Endodermal cell (in vitro differentiated cells): ENCODE measurements around the gene IFNAR2. TPM values are rescaled to one million over a fixed set of nuclear protein-coding genes. Genes with fewer than 3 reads are reported as not detected.
"Not testable (repeated sequence)": the region's sequence is repeated elsewhere in the genome, so short reads cannot be mapped to it uniquely, and the experiment has no call there.

Source experiments
- DNase-seq: peaks from one replicate; pipeline ENCODE4 v3.0.0-alpha.2; 2017
- H3K27ac ChIP-seq: 2 replicates; pipeline ENCODE4 v1.5.1; 2013; ENCODE audit warnings: mild to moderate bottlenecking, low read depth, low read length, moderate library complexity
- H3K27me3 ChIP-seq: 2 replicates; pipeline ENCODE4 v1.6.1; 2013; ENCODE audit warnings: mild to moderate bottlenecking, low read length, moderate library complexity; ENCODE audit not compliant: insufficient read depth, control insufficient read depth, poor library complexity, severe bottlenecking
- H3K36me3 ChIP-seq: 2 replicates; pipeline ENCODE4 v1.7.0; 2013; ENCODE audit warnings: mild to moderate bottlenecking, low read length, moderate library complexity; ENCODE audit not compliant: control insufficient read depth, insufficient read depth
- H3K4me1 ChIP-seq: one replicate; pipeline ENCODE4 v1.7.0; 2013; ENCODE audit warnings: low read length; ENCODE audit not compliant: control insufficient read depth, insufficient read depth
- H3K4me3 ChIP-seq: 2 replicates; pipeline ENCODE4 v1.5.1; 2013; ENCODE audit warnings: mild to moderate bottlenecking, low read length, moderate library complexity
- H3K9ac ChIP-seq: 2 replicates; pipeline ENCODE4 v1.6.1; 2013; ENCODE audit warnings: mild to moderate bottlenecking, low read length, moderate library complexity; ENCODE audit not compliant: poor library complexity, severe bottlenecking; ENCODE audit errors: extremely low read depth
- H3K9me3 ChIP-seq: 2 replicates; pipeline ENCODE4 v1.6.1; 2013; ENCODE audit warnings: mild to moderate bottlenecking, low read length, moderate library complexity; ENCODE audit not compliant: control insufficient read depth
- H3K27ac Mint-ChIP-seq: 2 replicates; pipeline ENCODE4 v1.8.0; 2020; ENCODE audit warnings: mixed read lengths
- H3K27me3 Mint-ChIP-seq: 2 replicates; pipeline ENCODE4 v1.8.0; 2021; ENCODE audit warnings: mild to moderate bottlenecking, mixed read lengths; ENCODE audit not compliant: insufficient read depth
- H3K36me3 Mint-ChIP-seq: 2 replicates; pipeline ENCODE4 v1.8.0; 2020; ENCODE audit warnings: low read depth, mixed read lengths
- H3K4me1 Mint-ChIP-seq: 2 replicates; pipeline ENCODE4 v1.8.0; 2020; ENCODE audit warnings: mixed read lengths
- H3K4me3 Mint-ChIP-seq: 2 replicates; pipeline ENCODE4 v1.8.0; 2020; ENCODE audit warnings: mild to moderate bottlenecking, moderate library complexity, mixed read lengths
- H3K9me3 Mint-ChIP-seq: 2 replicates; pipeline ENCODE4 v1.8.0; 2020; ENCODE audit warnings: mild to moderate bottlenecking, mixed read lengths
- CTCF ChIP-seq: fragments of 200-600 bp; sonication (generic); conservative IDR thresholded peaks from 2 replicates; pipeline ENCODE4 v1.5.0; 2021; ENCODE audit warnings: antibody characterized with exemption, mild to moderate bottlenecking
- WGBS, 2 experiments: methylation state at CpG; one replicate each; pipeline versions ENCODE4 v1.1.5 to v1.1.7; 2013; ENCODE audit warnings: missing lambda C conversion rate in 2 of 2, mixed read lengths in 1 of 2; ENCODE audit not compliant: insufficient coverage in 1 of 2, insufficient read length in 1 of 2; 5-methylcytosine and 5-hydroxymethylcytosine counted together
- total RNA-seq, 2 donors: library from RNA; stranded (reverse); fragmentation: NEBNext Ultra II Directional in 1 of 2; extraction: Animal tissue kit (Norgen Biotek cat#: 25700) in 1 of 2; gene quantifications; 2 replicates in 1 of 2; 3 replicates in 1 of 2; pipeline ENCODE4 v1.2.1, GENCODE V29; 2021

The IFNAR2 gene
- total RNA-seq, 2 donors from 2014 or later: 14.1 to 27.7 TPM

GRCh38 chr21:33238146-33238545 is 8.4 kb downstream of the IFNAR2 start:
- Histone ChIP-seq H3K27ac (no peak overlapping the region), H3K9me3 (peaks cover 45% of the 10 kb centered on the region), H3K9ac (no peak overlapping the region), H3K36me3 (peaks cover 16% of the 10 kb centered on the region), H3K4me3 (peak overlapping the region; percentile 24), H3K4me1 (no peaks in the 10 kb centered on the region), H3K27me3 (no peaks in the 10 kb centered on the region)
- TF ChIP-seq CTCF: no peak
- 91 to 92% methylated on average over 1 to 4 of the region's 4 CpGs for WGBS, 2 experiments
- Mint-ChIP-seq H3K9me3 (peaks cover 28% of the 10 kb centered on the region), H3K27me3 (no peaks in the 10 kb centered on the region), H3K4me1 (peaks cover 8% of the 10 kb centered on the region), H3K27ac (no peak overlapping the region), H3K36me3 (peaks cover 42% of the 10 kb centered on the region), H3K4me3 (no peak overlapping the region)
- no peak for DNase-seq

- no peak for DNase-seq
- Mint-ChIP-seq H3K36me3 (peaks cover 48% of the 10 kb centered on the region), H3K4me1 (peaks cover 8% of the 10 kb centered on the region), H3K27ac (no peak overlapping the region), H3K9me3 (peaks cover 28% of the 10 kb centered on the region), H3K27me3 (no peaks in the 10 kb centered on the region), H3K4me3 (no peak overlapping the region)
- no peak overlapping the region for H3K9ac ChIP-seq
- no peak overlapping the region for H3K27ac ChIP-seq
- no peaks in the 10 kb centered on the region for H3K27me3 ChIP-seq
- no peak for TF ChIP-seq CTCF
- peaks cover 20% of the 10 kb centered on the region for H3K36me3 ChIP-seq
- no peak overlapping the region for H3K4me3 ChIP-seq
- WGBS, 2 experiments: 87 to 90% methylated on average over 5 to 7 of the region's 7 CpGs
- H3K4me1 ChIP-seq: no peaks in the 10 kb centered on the region
- peaks cover 45% of the 10 kb centered on the region for H3K9me3 ChIP-seq
Observed at GRCh38 chr21:33238565-33239255, 9.0 kb downstream of the IFNAR2 start.

- DNase-seq, H3K4me1 Mint-ChIP-seq, H3K4me1 ChIP-seq, H3K27me3 ChIP-seq, H3K4me3 ChIP-seq, H3K27ac Mint-ChIP-seq, H3K27me3 Mint-ChIP-seq, H3K27ac ChIP-seq, H3K9ac ChIP-seq, H3K4me3 Mint-ChIP-seq: not testable (repeated sequence)
- peaks cover 24% of the 10 kb centered on the region for H3K36me3 ChIP-seq
- H3K9me3 ChIP-seq: peaks cover 45% of the 10 kb centered on the region
- H3K9me3 Mint-ChIP-seq: peaks cover 28% of the 10 kb centered on the region
- peaks cover 48% of the 10 kb centered on the region for H3K36me3 Mint-ChIP-seq
Observed at GRCh38 chr21:33239559-33240127, 9.9 kb downstream of the IFNAR2 start.
